Measurements from ENCODE around the gene COMT.

Gene COMT

DNA sequence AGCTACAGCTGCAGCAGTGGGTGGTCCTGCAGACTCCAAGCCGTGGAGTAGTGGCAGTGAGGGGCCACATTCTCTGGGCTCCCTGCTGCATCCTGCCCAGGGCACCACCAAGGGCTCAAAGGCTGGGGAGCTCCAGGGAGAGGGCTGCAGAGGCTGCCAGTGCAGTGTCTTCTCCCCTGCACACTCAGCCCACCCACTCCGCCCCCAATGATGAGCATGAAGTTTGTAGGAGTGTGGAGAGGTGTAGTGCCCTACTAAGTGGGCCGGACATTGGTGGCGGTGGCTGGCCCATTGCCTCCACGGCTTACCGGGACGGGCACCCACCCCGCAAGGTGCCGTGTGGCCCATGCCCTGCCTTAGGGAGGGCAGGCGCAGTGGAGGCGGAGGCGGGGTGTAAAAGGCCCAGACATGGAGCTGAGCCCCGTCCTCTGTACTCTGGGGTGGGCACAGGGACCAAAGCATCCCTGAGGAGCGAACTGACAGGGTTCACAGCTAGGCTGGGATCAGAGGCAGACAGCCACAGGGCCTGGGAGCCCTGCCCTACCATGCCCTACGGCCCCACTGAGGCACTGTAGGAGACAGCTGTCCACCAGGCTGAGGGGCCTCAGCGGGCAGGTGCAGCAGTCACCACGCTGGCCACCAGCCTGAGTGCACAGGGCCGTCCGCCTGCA is 56.1 kb downstream of the COMT start:
- DNase-seq = no peak

DNA sequence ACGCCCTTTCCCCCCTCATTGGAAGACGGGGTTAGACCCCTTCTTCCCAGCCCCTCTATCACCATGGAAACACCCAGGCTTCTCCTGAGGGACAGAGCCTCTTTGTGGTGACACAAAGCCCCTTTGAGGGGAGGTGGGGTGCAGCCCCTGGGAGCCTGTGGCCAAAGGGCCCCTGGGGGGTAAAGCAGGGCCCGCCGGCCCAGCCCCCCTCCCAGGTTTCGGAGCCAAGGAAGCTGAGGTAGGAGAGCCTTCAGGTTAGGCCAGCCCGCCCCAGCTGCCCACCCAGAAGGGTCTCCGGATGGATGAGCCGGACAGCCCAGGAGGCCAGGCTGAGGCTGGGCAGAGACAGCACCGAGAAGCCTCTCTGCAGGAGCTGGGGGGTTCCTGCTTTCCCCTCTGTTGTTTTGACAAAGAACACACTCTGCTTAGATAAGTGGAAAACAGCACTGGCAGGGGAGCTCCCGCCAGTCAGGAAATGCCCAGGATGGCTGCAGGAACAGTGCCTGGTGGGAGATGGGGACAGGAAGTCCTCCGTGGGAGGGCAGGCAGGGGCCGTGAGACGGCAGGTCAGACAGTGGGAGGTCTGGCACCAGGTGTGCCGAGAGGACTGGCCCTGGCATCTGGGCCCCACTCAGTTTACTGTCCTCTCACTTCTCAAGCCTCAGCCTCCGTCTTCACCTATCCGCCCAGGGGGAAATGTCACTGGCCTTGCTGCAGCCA is 56.8 kb downstream of the COMT start:
- DNase-seq = no peak

DNA sequence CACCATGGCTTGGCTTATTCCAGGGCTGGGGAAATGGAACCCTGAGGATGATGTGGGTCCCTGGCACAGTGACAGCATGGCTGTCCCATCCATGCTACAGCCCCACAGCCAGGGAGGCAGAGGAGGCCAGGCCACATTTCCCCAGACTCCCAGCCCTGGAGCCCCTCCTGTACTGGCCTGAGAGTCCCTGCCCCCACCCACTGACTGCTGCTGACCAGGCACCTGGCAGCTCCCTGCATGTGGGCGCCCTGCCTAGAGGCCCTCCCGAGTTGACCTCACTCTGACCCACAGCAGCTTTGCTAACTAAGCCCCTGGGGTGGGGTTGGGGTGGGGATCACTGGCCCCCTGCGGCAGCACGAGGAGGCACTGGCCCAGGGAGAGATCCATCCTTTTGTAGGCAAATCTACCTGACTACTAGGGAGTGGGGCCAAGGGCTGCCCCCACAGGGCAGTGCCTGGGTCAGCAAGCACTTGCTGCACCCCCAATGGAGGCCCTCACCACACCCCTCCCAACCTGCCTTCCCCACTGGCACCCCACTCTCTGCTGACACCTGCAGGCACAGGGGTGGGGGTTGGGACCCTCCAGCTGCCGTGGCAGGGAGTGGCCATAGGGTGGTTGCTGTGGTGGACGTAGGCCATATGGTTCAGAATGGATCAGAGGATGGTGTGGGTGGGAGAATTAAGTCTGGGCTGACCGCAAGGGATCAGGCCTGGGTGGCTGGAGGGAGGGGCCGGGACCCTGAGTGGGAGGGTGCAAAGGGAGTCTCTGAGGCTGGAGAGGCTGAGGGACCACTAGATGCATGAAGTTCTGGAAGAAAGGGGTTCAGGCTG is 57.6 kb downstream of the COMT start:
- no peak for DNase-seq

DNA sequence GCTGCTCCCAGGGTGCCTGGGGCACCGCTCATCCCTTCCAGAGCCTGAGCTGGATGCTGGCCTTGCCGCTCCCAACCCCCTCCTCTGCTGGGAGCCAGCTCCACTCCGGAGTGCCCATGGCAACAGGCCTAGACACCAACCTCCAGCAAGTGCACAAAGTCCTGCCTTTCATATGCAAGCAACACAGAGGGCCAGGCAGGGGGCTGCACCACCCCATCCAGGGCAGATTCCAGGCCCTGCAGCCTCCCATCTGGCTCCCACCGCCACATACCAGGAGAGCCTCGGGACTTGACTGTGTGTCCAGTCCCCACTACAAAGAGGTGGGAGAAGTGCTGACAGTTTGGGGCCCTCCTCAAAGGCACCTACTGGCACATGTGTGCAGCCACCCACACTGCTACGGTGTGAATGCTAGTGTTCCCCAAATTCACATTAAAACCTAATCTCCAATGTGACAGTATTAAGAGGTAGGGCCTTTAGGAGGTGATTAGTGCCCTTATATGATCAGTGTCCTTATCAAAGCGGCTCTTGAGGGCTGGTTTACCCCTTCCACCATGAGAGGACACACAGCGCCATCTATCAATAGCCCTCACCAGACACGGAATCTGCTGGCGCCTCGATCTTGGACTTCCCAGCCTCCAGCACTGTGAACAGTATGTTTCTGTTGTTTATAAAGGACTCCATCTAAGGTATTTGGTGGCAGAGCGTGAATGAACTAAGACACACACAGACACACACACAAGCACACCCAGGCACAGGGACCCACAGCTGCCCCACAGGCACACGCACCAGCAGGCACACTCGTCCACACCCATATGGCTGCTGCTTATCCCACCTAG is 58.9 kb downstream of the COMT start:
- no peak for DNase-seq

DNA sequence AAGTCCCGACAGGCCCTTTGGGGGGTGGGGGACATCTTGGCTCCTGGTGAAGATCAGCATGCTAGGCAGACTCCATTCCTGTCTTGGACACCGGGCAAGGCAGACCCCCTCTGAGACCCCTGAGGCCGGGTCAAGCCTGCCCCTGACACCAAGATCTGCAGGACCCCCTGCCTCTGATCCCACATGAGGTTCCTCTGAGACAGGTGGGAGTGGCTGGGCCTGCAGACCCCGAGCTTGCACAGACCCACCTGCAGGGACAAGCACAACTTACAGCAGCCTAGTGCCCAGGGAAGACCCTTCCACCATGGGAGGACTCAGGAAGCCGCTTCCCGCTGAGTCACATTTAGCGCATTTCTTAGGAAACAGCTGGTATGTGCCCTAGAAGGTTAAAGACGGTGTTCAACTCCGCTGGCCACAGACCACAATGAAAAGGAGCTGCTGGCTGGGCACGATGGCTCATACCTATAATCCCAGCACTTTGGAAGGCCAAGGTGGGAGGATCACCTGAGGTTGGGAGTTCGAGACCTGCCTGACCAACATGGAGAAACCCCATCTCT is 59.6 kb downstream of the COMT start:
- DNase-seq = no peak

DNA sequence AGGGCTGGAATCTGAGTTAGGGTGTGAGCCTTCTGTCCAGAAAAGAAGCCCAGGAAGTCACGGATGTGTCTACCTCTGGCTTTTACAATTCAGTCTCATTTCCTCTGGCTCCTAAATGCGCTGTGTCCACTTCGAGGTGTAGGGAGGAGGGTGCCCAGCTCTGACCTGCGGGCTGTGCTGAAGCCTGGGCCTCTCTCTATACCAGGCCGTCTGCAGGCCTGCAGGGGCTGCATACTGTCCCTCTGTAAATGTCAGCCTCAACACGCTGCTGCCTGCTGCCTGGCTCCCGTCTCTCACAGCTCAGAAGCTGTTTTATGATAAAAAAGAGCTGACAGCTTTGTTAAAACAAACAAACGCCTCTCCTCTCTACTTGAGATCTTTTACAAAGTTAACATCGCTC is 60.6 kb downstream of the COMT start:
- no peak for DNase-seq

DNA sequence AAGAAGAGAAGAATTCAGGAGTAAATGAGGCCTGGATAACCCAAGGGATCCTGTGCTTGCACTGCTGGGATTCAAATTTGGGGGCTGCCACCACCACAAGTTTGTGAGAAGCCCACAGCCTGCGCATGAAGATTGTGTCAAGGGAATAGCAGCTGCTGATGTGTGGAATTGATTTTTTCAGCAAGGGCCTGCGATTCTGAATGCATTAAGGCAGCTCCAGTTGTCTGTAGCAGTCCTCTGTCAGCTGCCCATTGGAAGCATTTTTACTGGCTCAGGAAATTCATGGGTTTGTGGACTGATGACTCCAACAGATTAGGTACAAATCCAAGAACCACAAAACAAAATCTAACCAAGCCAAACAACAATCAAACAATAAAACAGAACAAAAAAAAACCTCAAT is 61.1 kb downstream of the COMT start:
- no peak for DNase-seq

DNA sequence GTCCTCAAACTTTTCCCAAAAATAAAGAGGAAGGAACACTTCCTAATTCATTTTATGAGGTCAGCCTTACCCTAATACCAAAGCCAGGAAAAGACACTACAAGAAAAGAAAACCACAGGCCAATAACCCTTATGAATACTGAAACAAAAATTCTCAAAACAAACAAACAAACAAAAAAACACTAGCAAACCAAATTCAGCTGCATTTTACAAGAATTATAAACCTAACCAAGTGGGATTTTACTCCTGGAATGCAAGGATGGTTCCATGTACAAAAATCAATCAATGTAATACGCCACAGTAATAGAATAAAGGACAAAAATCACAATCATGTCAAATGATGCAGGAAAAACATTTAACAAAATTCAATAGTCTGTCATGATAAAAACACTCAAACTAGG is 61.7 kb downstream of the COMT start:
- DNase-seq = no peak

DNA sequence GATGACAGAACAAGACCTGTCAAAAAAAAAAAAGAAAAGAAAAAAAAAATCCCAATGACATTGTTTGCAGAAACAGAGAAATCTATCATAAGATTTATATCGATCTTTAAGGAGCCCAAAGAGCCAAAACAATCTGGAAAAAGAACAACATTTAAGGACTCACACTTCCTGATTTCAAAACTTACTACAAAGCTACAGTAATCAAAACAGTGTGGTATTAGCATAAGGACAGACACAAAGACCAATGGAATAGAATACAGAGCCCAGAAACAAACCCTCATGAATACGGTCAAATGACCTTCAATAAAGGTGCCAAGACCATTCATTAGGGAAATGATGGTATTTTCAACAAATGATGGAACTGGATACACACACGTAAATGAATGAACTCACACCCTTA is 62.9 kb downstream of the COMT start:
- DNase-seq = no peak

DNA sequence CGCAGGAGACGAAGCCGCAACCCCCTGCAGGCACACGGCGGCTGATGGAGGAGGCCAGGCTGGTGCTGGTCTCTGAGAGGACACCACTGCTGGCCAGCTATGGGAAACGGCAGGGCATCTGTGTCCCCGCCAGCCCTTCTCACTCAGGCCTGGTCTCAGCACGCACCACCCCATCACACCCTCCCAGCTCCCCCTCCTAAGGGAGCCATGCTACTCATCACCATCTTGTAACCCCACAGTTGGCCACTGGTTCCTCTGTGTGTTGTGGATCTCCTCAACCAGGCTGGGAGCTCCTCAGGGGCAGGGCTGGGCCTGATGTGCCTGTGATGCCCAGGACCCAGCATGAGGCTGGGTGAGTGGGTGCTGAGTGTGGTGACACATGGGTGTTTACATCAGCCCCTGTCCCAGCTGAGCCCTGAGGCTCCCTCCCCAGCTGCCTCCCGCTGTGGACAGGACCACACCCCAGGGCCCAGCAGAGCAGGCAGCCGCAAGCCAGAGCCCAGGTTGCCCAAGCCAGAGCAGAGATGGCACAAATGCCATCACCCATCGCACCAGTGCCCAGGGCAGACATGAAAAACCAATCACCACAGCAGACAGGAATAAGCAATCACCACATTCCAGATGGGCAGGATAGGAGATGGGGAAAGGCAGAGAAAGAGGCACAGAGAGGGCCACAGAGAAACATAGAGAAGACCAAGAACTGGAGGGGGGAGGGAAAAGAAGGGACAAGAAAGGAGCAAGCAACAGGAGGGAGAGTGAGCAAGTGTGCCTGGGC is 66.8 kb downstream of the COMT start:
- DNase-seq = no peak

DNA sequence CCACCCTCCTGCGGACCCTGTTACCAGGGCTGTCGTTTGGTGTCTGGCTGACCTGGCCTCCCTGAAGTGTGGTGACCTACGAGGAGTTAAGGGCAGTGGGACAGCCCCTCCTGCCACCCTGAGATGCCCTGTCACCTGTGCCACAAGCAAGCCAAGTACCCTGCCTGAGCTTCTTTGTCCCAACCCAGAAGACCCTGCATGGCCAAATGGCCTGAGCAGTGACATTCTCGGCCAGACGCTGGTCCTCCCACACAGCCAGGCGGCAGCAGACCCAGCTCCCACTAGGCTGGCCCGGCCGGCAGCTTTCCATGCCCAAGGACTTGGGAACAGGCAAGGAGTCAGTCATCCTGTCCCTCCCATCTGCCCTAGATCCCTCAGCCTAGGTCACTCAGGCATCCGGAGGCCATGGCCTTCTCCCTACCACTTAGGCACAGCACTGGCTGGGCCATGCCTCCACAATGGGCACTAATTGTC is 67.5 kb downstream of the COMT start:
- no peak for DNase-seq

DNA sequence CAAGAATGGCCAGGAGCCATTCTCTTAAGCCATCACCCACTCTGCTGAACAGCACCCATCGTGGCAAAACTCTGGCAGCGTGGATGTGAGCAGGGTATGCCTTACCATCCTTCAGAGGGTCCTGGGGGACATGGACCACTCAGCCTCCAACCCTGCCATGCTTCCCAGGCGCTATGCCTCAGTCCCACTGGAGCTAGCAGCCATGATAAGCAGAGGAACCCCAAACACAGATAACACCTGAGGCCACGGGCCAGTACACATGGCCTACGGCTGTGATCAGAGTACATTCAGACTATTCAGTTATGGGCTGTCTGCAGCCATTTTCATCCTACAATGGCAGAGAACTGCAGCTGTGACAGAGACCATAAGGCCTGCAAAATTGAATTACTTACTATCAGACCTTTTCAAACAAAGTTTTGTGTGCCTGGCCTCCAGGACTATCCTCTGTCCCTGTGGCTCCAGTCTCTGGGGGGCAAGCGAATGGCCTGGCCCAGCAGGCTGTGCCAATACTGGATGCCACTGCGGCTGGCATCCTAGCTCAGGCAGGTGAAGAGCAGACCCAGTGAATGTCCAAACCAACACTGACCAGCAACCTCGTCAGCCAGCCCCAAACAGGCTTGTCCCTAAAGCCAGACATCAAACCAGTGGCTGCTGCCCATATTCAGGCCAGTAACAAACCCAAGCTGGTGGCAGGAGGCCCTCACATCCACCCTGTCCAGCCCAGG is 68.2 kb downstream of the COMT start:
- no peak for DNase-seq

DNA sequence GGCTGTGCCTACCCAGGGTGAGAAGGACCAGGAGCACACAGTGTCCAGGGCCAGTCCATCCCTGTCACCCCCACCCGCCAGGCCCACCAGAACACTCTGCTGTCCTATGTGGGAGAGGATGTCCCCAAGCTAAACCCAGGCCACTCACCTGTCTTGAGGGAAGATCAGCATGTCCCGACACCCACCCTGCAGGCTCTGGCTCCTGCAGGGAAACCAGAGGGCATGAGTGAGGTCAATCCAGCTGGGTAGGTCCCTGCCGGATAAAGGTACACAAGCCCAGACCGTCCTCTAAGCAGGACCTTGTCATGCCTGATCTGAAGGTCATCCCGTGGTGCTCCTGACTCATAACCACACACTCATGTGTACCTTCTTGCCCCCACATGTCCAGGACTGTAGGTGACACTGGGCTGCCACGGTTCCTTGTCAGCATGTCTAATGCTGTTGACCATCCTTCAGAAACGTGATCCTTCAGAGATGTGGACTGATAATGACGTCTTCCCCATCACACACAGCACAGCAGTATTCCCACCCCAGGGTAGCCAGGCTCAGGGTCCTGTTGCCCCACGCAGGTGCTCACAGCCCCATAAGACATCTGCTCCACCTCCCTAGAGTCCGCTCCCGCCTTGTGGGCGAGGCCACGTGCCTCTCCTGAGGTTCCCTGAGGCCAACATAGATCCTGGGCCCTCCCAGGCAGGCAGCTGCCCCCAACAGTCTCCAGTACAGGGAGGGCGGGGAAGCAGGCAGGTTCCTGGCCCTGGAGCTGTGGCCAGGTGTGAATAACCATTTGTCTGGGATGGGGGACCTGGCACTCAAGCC is 68.9 kb downstream of the COMT start:
- no peak for DNase-seq

DNA sequence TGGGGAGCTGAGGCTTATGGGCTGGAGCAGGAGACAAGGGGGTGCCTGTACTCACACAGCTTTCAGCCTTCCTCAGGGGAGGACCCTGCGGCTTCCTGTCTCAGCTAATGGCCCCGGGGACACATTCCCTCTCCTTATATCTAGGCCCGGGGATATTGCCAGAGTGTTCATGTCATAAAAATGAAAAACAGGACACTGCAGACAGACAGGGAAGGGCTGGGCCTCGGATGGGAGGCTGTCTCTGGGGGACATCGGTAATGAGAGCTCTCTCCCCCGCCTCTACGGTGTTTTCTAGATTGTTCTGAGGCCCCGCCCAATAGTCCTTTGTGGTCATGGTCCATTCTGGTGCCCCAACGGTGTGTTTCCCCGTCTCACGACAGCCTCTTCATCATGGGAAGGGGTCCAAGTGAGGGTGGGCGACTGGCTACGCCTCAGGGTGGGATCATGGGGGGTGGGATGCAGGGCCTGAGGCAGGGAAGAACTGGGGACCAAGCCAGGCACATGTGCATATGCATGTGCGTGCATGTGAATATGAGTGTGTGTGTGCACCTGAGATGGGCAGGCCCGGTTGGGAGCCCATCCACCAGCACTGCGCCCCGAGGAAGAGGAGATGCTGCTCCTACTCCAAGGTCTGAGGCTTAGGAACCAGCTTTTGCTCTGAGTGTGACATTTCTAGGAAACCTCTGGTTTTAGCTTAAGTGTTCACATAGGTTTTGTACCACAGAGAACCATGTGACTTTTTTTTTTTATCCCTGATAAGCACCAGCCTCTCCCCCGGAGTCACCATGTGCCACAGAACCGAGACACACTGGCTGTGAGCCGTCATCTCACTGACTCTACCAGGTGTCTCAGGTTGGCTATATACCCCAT is 69.8 kb downstream of the COMT start:
- DNase-seq = no peak

DNA sequence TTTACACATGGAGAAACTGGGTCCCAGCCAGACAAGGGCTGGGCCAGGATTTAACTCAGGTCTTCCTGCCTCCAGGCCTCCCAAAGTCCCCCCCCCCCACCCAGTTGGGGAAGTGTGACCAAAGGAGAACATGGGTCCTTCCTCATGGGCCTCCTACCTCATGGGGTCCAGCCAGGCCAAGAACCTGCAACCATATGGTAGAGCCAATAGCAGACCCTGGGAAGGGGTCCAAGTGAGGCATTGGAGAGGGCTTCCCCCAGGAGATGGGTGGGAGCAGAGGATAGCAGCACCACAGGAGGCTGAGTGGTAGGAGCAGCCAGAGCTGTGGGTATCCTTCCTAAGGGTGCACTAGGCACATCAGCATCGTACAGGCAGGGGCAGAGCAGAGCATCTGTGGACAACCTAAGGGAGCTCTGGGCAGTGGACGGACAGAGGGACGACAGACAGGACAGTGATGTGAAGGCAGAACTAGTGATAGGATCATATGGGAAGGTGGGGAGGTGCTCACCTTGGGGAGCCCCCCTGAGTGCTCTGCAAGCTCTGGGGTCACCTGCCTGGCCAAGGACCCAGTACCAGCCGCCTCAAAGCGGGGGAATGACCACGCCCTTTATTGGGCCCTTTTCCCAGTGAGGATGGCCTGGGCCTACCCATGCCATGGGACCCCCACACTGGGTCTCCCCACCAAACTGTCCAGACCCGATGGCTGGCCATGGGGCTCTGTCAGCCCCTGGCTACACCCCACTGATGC is 70.6 kb downstream of the COMT start:
- DNase-seq = no peak

DNA sequence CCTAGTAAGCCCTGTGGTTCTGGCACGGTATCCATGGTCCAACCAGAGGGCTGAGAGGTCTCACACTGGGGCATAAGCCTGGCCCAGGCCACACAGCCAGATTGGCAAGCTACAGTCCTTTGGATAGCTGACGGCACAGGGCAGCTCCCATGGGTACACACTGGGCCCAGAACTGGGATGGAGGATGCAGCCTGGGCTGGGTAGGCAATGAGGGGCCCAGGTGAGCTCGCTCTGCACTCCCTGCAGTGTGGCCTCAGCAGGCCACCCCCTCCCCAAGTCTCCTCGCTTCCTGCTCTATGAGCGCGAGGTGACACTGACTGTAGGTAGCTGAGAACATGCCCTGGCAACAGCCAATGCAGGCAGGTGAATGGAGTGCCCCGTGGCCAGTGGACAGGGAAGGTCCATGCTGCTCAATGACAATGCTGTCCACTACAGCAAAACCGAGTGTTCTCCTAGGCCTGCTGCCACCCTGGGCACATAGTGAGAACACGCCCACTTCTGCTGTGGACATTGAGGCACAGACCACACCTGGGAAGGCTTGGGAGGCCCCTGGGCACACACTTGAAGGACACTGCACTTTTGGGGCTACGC is 71.3 kb downstream of the COMT start:
- no peak for DNase-seq

DNA sequence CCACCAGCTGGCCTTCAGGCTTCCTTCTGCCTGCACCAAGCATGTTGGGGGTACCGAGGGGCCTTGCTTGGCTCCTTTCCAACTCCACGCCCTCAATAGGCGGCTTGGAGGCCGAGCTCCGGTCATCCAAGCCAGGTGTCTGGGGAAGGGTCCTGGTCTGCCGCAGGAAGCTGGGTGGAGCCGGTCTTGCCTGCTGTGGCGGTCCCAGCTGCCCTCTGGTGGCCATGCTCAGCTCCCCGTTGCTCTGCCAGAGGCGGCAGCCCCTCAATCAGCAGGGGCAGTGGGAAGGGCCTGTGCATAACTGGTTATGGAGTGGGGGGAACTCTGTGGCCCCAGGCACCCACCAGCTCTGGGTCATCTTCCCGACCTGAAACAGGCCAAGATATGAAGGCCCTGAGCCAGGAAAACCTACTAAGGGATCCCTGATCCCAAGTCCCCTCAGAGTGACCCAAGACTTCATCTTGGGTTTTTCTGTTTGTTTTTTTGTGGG is 71.9 kb downstream of the COMT start:
- no peak for DNase-seq

All from NCI-H1105 (cell line).